Hepatocyte (in vitro differentiated cells): Measurements from ENCODE around the gene DPCD. TPM values are rescaled to one million over a fixed set of nuclear protein-coding genes. Genes with fewer than 3 reads are reported as not detected.

Experiments
- DNase-seq: peaks from one replicate; pipeline ENCODE4 v3.0.0-alpha.2; 2016; ENCODE audit warnings: low spot score
- H2AFZ ChIP-seq: fragments of 200-600 bp; sonication (generic); 2 replicates; pipeline ENCODE4 v1.6.0; 2016; ENCODE audit warnings: antibody characterized with exemption, mild to moderate bottlenecking
- H3K27ac ChIP-seq: fragments of 200-600 bp; sonication (generic); 2 replicates; pipeline ENCODE4 v1.5.1; 2016; ENCODE audit warnings: mild to moderate bottlenecking
- H3K27me3 ChIP-seq: fragments of 200-600 bp; sonication (generic); 2 replicates; pipeline ENCODE4 v1.6.1; 2016
- H3K36me3 ChIP-seq: fragments of 200-600 bp; sonication (generic); replicated peaks from 2 replicates; pipeline ENCODE4 v1.5.1; 2016; ENCODE audit warnings: low read depth; ENCODE audit not compliant: insufficient read depth
- H3K4me1 ChIP-seq: fragments of 200-600 bp; sonication (generic); 2 replicates; pipeline ENCODE4 v1.5.1; 2016; ENCODE audit warnings: mild to moderate bottlenecking, moderate library complexity; ENCODE audit not compliant: insufficient read depth
- H3K4me2 ChIP-seq: fragments of 200-600 bp; sonication (generic); 2 replicates; pipeline ENCODE4 v1.6.0; 2016
- H3K4me3 ChIP-seq: fragments of 200-600 bp; sonication (generic); 2 replicates; pipeline ENCODE4 v1.5.1; 2016; ENCODE audit warnings: mild to moderate bottlenecking
- H3K79me2 ChIP-seq: fragments of 200-600 bp; sonication (generic); 2 replicates; pipeline ENCODE4 v1.6.0; 2017; ENCODE audit warnings: mild to moderate bottlenecking
- H3K9me2 ChIP-seq: fragments of 200-600 bp; sonication (generic); replicated peaks from 2 replicates; pipeline ENCODE4 v1.6.0; 2017; ENCODE audit warnings: mild to moderate bottlenecking; ENCODE audit not compliant: insufficient read depth
- H3K9me3 ChIP-seq: fragments of 200-600 bp; sonication (generic); 2 replicates; pipeline ENCODE4 v1.5.1; 2016; ENCODE audit warnings: low read depth, mild to moderate bottlenecking
- H4K20me1 ChIP-seq: fragments of 200-600 bp; sonication (generic); 2 replicates; pipeline ENCODE4 v1.6.0; 2016; ENCODE audit warnings: mild to moderate bottlenecking; ENCODE audit not compliant: insufficient read depth, poor library complexity, severe bottlenecking
- CTCF ChIP-seq: fragments of 200-600 bp; sonication (generic); IDR thresholded peaks from 2 replicates; pipeline ENCODE4 v1.5.1; 2016; ENCODE audit warnings: antibody characterized with exemption, mild to moderate bottlenecking; ENCODE audit not compliant: poor library complexity
- EZH2 ChIP-seq: fragments of 200-600 bp; sonication (generic); IDR thresholded peaks from 2 replicates; pipeline ENCODE4 v1.6.1; 2016; ENCODE audit warnings: antibody characterized with exemption, mild to moderate bottlenecking, borderline replicate concordance
- EZH2phosphoT487 ChIP-seq: fragments of 200-600 bp; sonication (generic); IDR thresholded peaks from one replicate; pipeline ENCODE4 v1.6.1; 2018; ENCODE audit warnings: antibody characterized with exemption, mild to moderate bottlenecking, low read depth, moderate library complexity; ENCODE audit not compliant: unreplicated experiment, severe bottlenecking
- WGBS: methylation state at CpG from one replicate; pipeline ENCODE4 v1.1.6; 2016; ENCODE audit warnings: low lambda C conversion rate; ENCODE audit errors: missing lambda C conversion rate; 5-methylcytosine and 5-hydroxymethylcytosine counted together
- polyA plus RNA-seq: library from polyadenylated mRNA; unstranded; fragments of >200 nt; fragmentation: Nextera tagmentation; extraction: Ambion mirVana; gene quantifications from 2 replicates; pipeline ENCODE4 v1.2.1, GENCODE V29; 2016
- total RNA-seq: library from RNA; depleted of rRNA; stranded (reverse); fragments of >200 nt; gene quantifications from 2 replicates; pipeline ENCODE4 v1.2.3, GENCODE V29; 2014

DPCD gene
- total and polyA plus RNA-seq, 2 experiments from 2014 or later, result 24.8 to 26.5 TPM

GRCh38 chr10:101572785-101573184 lies 15.3 kb upstream of the DPCD start:
- Histone ChIP-seq H3K9me3 (no peaks in the 10 kb centered on the region), H4K20me1 (no peaks in the 10 kb centered on the region), H3K4me1 (peaks cover 6% of the 10 kb centered on the region), H3K4me3 (no peak overlapping the region), H2AFZ (no peak overlapping the region), H3K9me2 (no peaks in the 10 kb centered on the region), H3K27me3 (peaks cover 22% of the 10 kb centered on the region), H3K27ac (no peak overlapping the region), H3K79me2 (no peaks in the 10 kb centered on the region), H3K36me3 (no peaks in the 10 kb centered on the region), H3K4me2 (no peak overlapping the region)
- WGBS, result 95% methylated on average over 2 of the region's 2 CpGs
- no peak for DNase-seq
- TF ChIP-seq EZH2 (no peak), CTCF (no peak), EZH2phosphoT487 (no peak)

GRCh38 chr10:101573885-101574753 lies 14.0 kb upstream of the DPCD start:
- Histone ChIP-seq H3K4me3 (no peak overlapping the region), H3K27me3 (peaks cover 8% of the 10 kb centered on the region), H3K9me2 (no peaks in the 10 kb centered on the region), H3K4me2 (no peak overlapping the region), H2AFZ (no peak overlapping the region), H3K27ac (no peak overlapping the region), H3K9me3 (no peaks in the 10 kb centered on the region), H3K79me2 (no peaks in the 10 kb centered on the region), H3K4me1 (peaks cover 6% of the 10 kb centered on the region), H4K20me1 (no peaks in the 10 kb centered on the region), H3K36me3 (no peaks in the 10 kb centered on the region)
- TF ChIP-seq EZH2 (no peak), CTCF (no peak), EZH2phosphoT487 (no peak)
- DNase-seq, result no peak
- WGBS, result 90% methylated on average over 25 of the region's 25 CpGs

GRCh38 chr10:101575091-101575490 lies 13.0 kb upstream of the DPCD start:
- Histone ChIP-seq H3K4me3 (no peak overlapping the region), H2AFZ (no peak overlapping the region), H3K27me3 (no peaks in the 10 kb centered on the region), H3K9me3 (no peaks in the 10 kb centered on the region), H3K4me2 (no peak overlapping the region), H3K9me2 (no peaks in the 10 kb centered on the region), H3K27ac (no peak overlapping the region), H4K20me1 (no peaks in the 10 kb centered on the region), H3K79me2 (no peaks in the 10 kb centered on the region), H3K4me1 (peaks cover 6% of the 10 kb centered on the region), H3K36me3 (no peaks in the 10 kb centered on the region)
- no peak for DNase-seq
- 93% methylated on average over 3 of the region's 3 CpGs for WGBS
- TF ChIP-seq CTCF, result no peak
